NCI-H1048 (cell line): ENCODE data around the gene SLC4A7.
"Not testable (repeated sequence)": the region's sequence is repeated elsewhere in the genome, so short reads cannot be mapped to it uniquely, and the experiment has no call there.

ENCODE experiments used
- DNase-seq: peaks from one replicate; lab custom pipeline; 2025; lab: John Stamatoyannopoulos, UW

SLC4A7 gene

GRCh38 chr3:27487383-27487782 is 3.2 kb upstream of the SLC4A7 start:
- DNase-seq = no peak

GRCh38 chr3:27486336-27486735 is 2.2 kb upstream of the SLC4A7 start:
- DNase-seq = no peak

DNA sequence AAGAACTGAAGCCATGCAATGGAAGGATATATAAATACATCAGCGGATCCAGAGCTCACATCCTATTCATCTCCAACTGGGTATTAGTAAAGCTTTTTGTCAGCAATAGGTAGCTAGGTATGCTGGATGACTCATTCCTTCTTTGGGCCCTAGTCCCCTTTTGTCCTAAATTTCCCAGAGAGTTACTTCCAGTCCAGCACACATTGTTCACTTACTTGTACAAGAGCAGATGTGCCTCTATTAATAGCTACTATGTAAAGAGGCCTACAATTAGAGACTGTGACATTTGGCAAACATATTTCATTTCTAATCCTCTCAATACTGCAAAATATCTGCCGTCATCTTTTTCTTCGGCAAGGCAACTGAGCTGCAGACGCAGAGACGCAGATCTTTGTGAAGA is 1.7 kb upstream of the SLC4A7 start:
- DNase-seq = no peak

DNA sequence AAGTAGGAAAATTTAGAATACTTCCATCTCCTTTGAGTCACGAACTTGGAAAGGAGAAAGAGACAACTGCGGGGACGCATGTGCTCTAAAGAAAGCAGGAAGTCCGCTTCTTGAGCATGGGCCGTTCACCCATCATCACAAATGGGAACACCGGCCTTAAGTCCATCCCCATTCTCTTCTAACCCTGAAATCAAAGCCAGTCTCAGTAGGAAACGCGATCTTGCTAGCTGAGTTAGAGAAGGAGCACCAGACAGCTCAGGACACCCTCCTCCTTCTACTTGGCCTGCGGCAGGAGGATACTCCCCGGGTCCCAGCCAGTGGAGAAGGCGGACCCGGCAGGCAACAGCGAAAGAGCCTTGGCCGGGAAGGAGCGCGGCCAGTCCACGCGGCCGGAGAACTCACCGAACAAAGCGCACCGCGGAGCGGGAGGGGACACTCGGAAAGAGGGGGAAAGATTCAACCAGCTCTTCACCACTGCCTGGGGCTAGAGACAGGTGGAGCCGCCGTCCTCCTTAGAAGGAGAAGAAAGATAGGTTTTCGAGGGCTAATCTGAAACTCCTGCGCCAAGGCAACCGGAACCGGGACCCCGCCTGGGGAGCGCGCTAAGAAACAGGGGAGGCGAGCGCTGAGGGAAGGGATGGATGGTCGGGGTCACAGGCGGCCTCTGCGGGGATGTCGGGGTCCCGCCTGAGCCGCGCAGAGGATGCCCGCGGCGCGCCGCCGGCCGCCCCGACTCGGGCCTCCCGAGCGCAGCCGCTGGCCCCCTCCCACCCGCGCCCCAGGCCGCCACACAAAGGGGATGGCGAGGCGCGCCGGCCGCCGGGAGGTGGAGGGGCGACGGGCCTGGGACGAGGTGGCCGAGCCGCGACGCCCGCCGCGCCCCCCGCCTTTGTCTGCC is 818 bp downstream of the SLC4A7 start:
- DNase-seq = no peak

DNA sequence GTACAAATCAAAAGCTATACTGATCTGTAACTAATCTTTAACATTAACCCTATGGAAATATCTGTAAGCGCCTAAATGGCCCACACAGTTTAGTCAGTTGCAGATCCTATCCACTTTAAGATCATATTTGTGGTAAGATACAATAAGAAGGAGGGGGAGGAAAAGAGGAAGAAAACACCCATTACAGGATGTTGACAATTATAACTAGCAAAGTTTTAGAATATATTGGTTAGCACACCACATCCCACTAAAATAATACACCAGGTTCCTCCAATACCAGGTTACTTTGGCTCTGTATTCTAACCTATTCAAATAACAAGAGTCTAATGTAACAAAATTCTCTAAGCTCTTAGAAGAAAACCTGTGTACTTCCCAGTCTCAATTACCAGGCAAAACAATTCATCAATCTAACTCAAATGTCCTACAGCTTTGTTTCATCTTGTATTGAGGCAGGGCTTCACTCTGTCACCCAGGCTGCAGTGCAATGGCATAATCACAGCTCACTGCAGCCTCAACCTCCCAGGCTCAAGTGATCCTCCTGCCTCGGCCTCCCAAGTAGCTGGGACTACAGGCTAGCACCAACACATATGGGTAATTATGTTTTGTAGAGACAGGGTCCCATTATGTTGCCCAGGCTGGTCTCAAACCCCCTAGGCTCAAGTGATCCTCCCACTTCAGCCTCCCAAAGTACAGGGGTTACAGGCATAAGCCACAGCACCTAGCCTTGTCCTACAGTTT is 4.2 kb downstream of the SLC4A7 start:
- no peak for DNase-seq

- no peak for DNase-seq
Measured at GRCh38 chr3:27471923-27472550, 12.1 kb downstream of the SLC4A7 start.

DNA sequence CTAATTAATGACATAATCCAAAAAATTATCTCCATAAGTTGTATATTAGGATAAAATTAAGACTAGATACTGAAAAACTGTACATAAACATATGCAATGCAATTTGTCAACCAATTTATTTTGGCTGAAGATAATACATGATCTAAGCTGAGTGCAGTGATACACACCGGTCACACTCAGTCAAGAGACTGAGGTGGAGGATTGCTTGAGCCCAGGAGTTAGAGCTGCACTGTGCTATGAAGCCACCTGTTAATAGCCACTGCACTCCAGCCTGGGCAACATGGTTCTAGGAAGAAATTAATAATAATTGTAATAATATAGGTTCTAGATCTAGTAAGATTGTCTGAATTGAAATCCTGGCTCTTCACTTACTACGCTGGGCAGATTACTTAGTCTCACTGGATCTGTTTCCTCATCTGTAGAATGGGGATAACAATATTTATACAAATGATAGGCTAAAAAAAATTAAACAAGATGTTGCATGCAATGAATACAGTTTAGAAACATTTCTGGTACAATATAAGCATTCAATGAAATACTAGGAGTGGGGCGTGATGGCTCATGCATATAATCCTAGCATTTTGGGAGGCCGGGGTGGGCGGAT is 15.8 kb downstream of the SLC4A7 start:
- DNase-seq = no peak

GRCh38 chr3:27467545-27467944 is 16.6 kb downstream of the SLC4A7 start:
- DNase-seq = no peak

DNA sequence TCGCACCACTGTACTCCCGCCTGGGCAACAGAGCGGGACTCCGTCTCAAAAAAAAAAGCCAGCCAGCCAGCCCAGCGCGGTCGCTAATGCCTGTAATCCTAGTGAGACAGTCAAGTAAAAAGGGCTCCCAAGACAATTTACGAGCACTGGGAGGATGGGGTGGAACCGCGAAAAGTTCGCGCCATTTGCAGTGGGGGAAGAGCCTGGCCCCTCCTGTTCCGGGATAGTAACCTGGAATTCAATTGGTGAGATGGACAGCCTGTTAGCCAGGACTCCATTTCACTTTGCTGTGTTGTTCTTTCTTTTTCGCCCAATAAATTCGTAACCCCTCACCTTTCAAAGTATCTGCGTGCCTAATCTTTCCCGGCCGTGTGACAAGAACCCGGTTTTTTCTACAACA is 19.5 kb downstream of the SLC4A7 start:
- DNase-seq = no peak

GRCh38 chr3:27462228-27462627 is 22.0 kb downstream of the SLC4A7 start:
- no peak for DNase-seq

GRCh38 chr3:27458929-27459328 is 25.3 kb downstream of the SLC4A7 start:
- DNase-seq = no peak

GRCh38 chr3:27456554-27456953 is 27.6 kb downstream of the SLC4A7 start:
- DNase-seq = no peak

- no peak for DNase-seq
Measured at GRCh38 chr3:27454914-27455313, 29.3 kb downstream of the SLC4A7 start.

DNA sequence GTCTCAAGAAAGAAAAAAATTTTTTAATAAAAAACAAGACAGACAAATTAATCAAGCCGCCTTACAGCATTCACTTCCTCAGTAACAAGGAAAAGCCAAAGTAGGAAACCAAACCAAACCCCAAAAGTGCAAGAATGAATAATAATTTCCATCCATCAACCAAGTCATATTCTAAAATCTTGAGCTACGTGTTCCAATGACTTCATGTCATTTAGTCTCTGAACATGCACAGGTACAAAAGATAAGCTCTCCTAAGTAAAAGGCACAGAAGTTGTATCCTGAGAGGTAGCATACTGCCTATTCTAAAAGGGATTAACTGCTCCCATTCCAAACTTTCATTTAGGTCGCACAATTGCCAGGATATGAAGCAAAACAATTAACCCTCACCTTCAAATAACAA is 29.7 kb downstream of the SLC4A7 start:
- no peak for DNase-seq

GRCh38 chr3:27452368-27453090 is 31.7 kb downstream of the SLC4A7 start:
- DNase-seq = no peak

GRCh38 chr3:27451842-27452241 is 32.3 kb downstream of the SLC4A7 start:
- DNase-seq = no peak

- DNase-seq = no peak
Measured at GRCh38 chr3:27451251-27451650, 32.9 kb downstream of the SLC4A7 start.

DNA sequence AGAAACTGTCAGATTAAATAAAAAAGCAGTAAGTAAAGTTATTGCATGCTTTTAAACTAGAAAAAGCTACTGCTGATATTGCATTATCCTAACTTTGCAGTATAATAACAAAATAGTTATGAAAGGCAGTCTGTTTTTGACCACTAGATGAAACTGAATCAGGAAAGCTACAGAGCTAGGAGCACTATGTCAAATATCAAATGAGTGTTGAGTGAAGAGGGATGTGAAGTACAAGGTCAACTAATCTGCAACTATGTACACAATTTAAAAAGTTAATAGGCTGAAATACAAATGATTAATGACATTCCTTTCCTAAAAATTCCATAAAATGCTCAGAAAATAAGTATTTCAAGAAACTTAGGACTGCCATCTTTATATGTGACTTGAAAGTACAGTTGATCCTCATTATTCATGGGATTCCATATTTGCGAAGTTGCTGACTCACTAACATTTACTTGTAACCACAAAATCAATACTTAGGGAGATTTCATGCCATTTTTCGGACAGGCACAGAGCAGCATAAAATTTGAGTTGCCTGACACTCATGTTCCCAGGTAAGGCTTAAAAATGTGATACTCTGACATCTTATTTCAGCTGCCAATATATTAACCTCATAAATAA is 34.5 kb downstream of the SLC4A7 start:
- no peak for DNase-seq

DNA sequence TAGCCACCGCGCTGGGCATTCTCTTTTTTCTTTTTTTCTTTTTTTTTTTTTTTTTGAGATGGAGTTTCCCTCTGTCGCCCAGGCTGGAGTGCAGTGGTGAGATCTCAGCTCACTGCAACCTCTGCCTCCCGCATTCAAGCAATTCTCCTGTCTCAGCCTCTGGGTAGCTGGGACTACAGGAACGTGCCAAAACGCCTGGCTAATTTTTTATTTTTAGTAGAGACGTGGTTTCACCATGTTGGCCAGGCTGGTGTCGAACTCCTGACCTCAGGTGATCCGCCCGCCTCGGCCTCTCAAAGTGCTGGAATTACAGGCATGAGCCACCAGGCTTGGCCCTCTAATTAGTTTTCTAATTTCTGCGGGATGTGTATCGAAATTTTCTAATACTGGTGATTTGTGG is 41.2 kb downstream of the SLC4A7 start:
- DNase-seq = not testable (repeated sequence)

GRCh38 chr3:27438352-27438751 is 45.8 kb downstream of the SLC4A7 start:
- not testable (repeated sequence) for DNase-seq

GRCh38 chr3:27431116-27431515 is 53.1 kb downstream of the SLC4A7 start:
- no peak for DNase-seq
